ENCODE results near the gene MAGEA11. TPM values are rescaled to one million over a fixed set of nuclear protein-coding genes. Genes with fewer than 3 reads are reported as not detected.
"Not testable (repeated sequence)": the region's sequence is repeated elsewhere in the genome, so short reads cannot be mapped to it uniquely, and the experiment has no call there.

Gene MAGEA11
- total RNA-seq, 1 donor from 2014 or later = not detected

- H3K4me1 Mint-ChIP-seq = no peaks in the 10 kb centered on the region
- H3K27ac Mint-ChIP-seq (ENCODE audit: unreplicated experiment) = no peak overlapping the region
- H3K9me3 Mint-ChIP-seq = no peaks in the 10 kb centered on the region
- H3K27me3 Mint-ChIP-seq (ENCODE audit: low read depth) = no peaks in the 10 kb centered on the region
- no peaks in the 10 kb centered on the region for H3K36me3 Mint-ChIP-seq (ENCODE audit: low read depth)
- TF ChIP-seq CTCF (conservative IDR thresholded peaks at IDR 0.05) = no peak
- DNase-seq (ENCODE audit: low read depth, low spot score) = no peak
- H3K4me3 Mint-ChIP-seq = no peak overlapping the region
Measured at GRCh38 chrX:149715468-149715867, 3.6 kb downstream of the MAGEA11 start.

DNA sequence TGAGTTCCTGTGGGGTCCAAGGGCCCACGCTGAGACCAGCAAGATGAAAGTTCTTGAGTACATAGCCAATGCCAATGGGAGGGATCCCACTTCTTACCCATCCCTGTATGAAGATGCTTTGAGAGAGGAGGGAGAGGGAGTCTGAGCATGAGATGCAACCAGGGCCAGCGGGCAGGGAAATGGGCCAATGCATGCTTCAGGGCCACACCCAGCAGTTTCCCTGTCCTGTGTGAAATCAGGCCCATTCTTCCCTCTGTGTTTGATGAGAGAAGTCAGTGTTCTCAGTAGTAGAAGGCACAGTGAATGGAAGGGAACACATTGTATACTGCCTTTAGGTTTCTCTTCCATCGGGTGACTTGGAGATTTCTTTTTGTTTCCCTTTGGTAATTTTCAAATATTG lies 4.8 kb downstream of the MAGEA11 start:
- DNase-seq (ENCODE audit: low read depth, low spot score) = no peak
- TF ChIP-seq CTCF (conservative IDR thresholded peaks at IDR 0.05) = no peak
- Mint-ChIP-seq H3K9me3 (no peaks in the 10 kb centered on the region), H3K27me3 (ENCODE audit: low read depth) (no peaks in the 10 kb centered on the region), H3K36me3 (ENCODE audit: low read depth) (no peaks in the 10 kb centered on the region), H3K4me3 (no peak overlapping the region), H3K27ac (ENCODE audit: unreplicated experiment) (no peak overlapping the region), H3K4me1 (peaks cover 4% of the 10 kb centered on the region)

DNA sequence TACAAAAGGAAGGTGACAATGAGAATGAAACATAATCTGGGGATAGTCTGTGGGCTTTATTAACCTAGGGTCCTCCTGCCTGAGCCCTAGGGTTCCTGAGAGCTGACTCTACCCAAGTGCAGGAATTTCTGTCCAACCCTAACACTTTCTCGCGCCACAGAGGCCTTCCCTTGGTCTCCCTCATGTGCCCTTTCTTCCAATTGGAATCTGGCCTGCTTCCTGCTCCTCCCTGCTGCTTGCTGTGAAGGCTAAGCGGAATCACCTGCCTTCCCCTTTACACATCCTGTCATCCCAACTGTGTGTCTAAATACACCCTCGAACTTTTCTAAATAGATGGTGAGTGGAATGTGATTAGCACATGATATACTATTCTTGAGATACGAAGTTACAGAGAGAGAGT lies 5.9 kb downstream of the MAGEA11 start:
- TF ChIP-seq CTCF (conservative IDR thresholded peaks at IDR 0.05) = no peak
- no peaks in the 10 kb centered on the region for H3K9me3 Mint-ChIP-seq
- H3K27ac Mint-ChIP-seq (ENCODE audit: unreplicated experiment) = no peak overlapping the region
- peaks cover 5% of the 10 kb centered on the region for H3K4me1 Mint-ChIP-seq
- no peaks in the 10 kb centered on the region for H3K36me3 Mint-ChIP-seq (ENCODE audit: low read depth)
- no peaks in the 10 kb centered on the region for H3K27me3 Mint-ChIP-seq (ENCODE audit: low read depth)
- no peak overlapping the region for H3K4me3 Mint-ChIP-seq
- no peak for DNase-seq (ENCODE audit: low read depth, low spot score)

GRCh38 chrX:149718757-149719156 lies 6.9 kb downstream of the MAGEA11 start:
- DNase-seq (ENCODE audit: low read depth, low spot score) = no peak
- Mint-ChIP-seq H3K27ac (ENCODE audit: unreplicated experiment) (no peak overlapping the region), H3K4me3 (no peak overlapping the region), H3K27me3 (ENCODE audit: low read depth) (no peaks in the 10 kb centered on the region), H3K4me1 (peaks cover 5% of the 10 kb centered on the region), H3K36me3 (ENCODE audit: low read depth) (no peaks in the 10 kb centered on the region), H3K9me3 (no peaks in the 10 kb centered on the region)
- no peak for TF ChIP-seq CTCF (conservative IDR thresholded peaks at IDR 0.05)

DNA sequence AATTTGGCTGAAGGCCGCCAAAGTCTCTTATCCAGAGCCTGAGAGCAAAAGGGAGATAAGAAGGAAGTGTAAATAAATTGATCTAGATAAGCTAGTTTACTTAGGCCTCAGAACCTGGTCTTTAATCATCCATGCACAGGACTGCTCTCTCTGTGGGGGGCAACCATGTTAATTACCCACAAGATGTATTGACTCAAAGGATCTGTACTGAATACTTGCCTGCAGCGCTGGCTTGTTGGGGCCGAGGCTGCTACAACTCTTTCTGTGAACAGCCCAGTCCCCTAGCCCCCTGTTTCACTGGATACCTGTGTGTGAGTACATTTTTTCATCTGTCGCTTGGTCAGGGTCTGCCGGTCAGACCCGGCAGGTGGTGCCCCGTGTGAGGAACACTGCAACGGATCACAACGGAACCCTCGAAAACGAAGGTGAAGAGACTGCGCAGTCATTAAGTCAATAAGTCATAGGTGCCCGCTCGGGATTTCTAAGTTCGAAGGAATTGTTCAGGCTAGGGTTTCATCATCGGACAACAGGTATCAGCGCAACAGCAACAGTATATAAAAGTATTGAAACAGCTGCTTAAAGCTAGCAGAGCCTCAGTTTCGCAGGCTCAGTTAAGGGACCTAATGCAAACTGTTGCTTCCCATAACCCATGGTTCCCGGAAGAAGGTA lies 8.3 kb downstream of the MAGEA11 start:
- H3K9me3 Mint-ChIP-seq = no peaks in the 10 kb centered on the region
- H3K4me3 Mint-ChIP-seq = no peak overlapping the region
- H3K36me3 Mint-ChIP-seq (ENCODE audit: low read depth) = no peaks in the 10 kb centered on the region
- DNase-seq (ENCODE audit: low read depth, low spot score) = no peak
- no peaks in the 10 kb centered on the region for H3K27me3 Mint-ChIP-seq (ENCODE audit: low read depth)
- no peak overlapping the region for H3K27ac Mint-ChIP-seq (ENCODE audit: unreplicated experiment)
- TF ChIP-seq CTCF (conservative IDR thresholded peaks at IDR 0.05) = no peak
- peaks cover 5% of the 10 kb centered on the region for H3K4me1 Mint-ChIP-seq

GRCh38 chrX:149721241-149721640 lies 9.4 kb downstream of the MAGEA11 start:
- H3K4me3 Mint-ChIP-seq; H3K27ac Mint-ChIP-seq (ENCODE audit: unreplicated experiment); H3K27me3 Mint-ChIP-seq (ENCODE audit: low read depth); H3K4me1 Mint-ChIP-seq; H3K36me3 Mint-ChIP-seq (ENCODE audit: low read depth); DNase-seq (ENCODE audit: low read depth, low spot score); H3K9me3 Mint-ChIP-seq: not testable (repeated sequence)
